C4-2B (cell line): Measurements from ENCODE around the gene PAM.

ENCODE experiments used
- H3K27ac ChIP-seq: fragments of 450-650 bp; 2 replicates; pipeline ENCODE4 v1.5.1; 2017
- ZFX ChIP-seq: fragments of 450-650 bp; IDR thresholded peaks from 2 replicates; pipeline ENCODE4 v1.6.1; 2017
- TF ChIP-seq, protein P1 (sequence below): fragments of 450-650 bp; conservative IDR thresholded peaks from 2 replicates; pipeline ENCODE4 v1.5.1; 2017; ENCODE audit warnings: mild to moderate bottlenecking

Gene PAM

GRCh38 chr5:102753889-102754766, 977 bp upstream of the PAM start:
- peak overlapping the region; percentile 62 for H3K27ac ChIP-seq

DNA sequence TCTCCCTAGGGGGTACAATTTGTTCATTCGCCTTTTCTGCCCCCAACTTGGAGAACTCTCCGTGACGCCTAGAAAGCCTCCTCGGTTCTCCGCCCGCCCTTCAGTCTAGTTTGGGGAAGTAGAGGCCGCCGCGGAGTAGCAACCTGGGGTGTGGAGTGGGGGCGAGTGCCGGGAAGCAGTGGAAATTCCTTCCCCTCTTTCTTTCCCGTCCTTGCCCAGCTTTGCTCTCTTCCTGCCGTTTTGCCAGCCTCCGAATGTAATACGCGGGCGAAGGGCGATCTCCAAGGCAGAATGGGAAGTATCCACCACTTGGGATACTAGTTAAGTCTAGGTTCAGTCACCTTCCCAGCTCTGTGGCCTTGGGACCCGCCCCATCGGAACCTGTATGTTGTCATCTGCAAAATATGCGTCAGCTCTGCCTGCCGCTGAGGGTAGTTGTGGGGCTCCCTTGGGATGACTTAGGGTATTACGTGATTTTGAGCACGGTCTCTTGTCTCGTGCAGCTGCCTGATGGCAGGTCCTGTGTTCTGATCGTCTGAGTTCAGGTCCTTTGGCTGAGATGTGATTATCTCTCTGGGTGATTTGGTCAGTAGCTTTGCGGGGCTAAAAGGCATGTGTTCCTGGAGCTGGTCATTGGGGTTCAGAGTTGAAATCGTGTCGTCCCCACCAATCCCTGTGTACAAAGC, 724 bp downstream of the PAM start:
- no peak for TF ChIP-seq ZFX
- TF ChIP-seq, protein P1, sequence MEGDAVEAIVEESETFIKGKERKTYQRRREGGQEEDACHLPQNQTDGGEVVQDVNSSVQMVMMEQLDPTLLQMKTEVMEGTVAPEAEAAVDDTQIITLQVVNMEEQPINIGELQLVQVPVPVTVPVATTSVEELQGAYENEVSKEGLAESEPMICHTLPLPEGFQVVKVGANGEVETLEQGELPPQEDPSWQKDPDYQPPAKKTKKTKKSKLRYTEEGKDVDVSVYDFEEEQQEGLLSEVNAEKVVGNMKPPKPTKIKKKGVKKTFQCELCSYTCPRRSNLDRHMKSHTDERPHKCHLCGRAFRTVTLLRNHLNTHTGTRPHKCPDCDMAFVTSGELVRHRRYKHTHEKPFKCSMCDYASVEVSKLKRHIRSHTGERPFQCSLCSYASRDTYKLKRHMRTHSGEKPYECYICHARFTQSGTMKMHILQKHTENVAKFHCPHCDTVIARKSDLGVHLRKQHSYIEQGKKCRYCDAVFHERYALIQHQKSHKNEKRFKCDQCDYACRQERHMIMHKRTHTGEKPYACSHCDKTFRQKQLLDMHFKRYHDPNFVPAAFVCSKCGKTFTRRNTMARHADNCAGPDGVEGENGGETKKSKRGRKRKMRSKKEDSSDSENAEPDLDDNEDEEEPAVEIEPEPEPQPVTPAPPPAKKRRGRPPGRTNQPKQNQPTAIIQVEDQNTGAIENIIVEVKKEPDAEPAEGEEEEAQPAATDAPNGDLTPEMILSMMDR = no peak
- peak overlapping the region; percentile 62 for H3K27ac ChIP-seq

More at GRCh38 chr5:102753889-102754766, 977 bp upstream of the PAM start:
- TF ChIP-seq ZFX = no peak
- TF ChIP-seq, protein P1 = no peak

DNA sequence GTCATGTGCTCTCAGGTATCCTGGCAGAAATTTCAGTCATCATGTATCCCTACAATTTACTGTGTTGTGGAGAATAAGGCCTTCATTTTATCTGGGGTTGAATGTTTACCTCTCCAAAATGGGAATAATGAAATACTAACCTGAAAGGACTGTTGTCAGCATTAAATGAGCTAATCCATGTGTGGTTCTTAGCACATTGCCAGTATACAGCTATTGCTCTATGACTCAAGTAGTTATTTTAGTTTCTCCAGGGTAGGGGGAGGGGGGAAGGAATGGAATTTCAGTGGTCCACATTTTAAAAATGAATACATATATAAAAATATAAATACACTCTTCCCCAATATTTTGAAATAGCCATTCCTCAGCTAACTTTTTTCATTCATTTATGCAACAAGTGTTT, 3.5 kb downstream of the PAM start:
- no peak for TF ChIP-seq ZFX
- TF ChIP-seq, protein P1 = no peak
- no peak overlapping the region for H3K27ac ChIP-seq

GRCh38 chr5:102759289-102759688, 4.2 kb downstream of the PAM start:
- TF ChIP-seq, protein P1 = no peak
- no peak for TF ChIP-seq ZFX
- no peak overlapping the region for H3K27ac ChIP-seq

GRCh38 chr5:102759700-102760099, 4.6 kb downstream of the PAM start:
- TF ChIP-seq, protein P1 = no peak
- no peak for TF ChIP-seq ZFX

DNA sequence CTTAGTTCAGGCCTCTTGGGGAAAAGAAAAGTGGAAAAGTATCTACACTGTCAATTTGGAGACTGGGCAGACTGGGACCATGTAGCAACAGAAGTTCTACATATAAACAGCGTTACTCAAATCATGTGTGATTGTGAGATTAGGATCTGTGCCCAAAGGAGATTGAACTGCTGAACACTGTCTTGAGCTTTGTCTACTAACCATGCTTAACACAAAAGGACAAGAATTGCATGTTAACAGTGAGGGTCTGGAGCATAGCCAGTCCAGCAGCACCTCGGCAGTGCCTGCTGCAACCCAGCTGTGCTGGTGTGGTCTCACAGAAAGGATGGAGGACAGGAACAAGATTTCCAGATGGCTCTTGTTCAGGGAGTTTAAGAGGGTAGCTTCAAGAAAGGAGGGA, 5.7 kb downstream of the PAM start:
- TF ChIP-seq, protein P1 = no peak
- TF ChIP-seq ZFX = no peak
- no peak overlapping the region for H3K27ac ChIP-seq

More at GRCh38 chr5:102759700-102760099, 4.6 kb downstream of the PAM start:
- H3K27ac ChIP-seq = no peak overlapping the region

GRCh38 chr5:102762095-102762534, 7.0 kb downstream of the PAM start:
- H3K27ac ChIP-seq = no peak overlapping the region
- TF ChIP-seq, protein P1 = no peak
- no peak for TF ChIP-seq ZFX
